Tibial nerve (tissue), 4 donors: ENCODE measurements around the gene PTPRG. TPM values are rescaled to one million over a fixed set of nuclear protein-coding genes. Genes with fewer than 3 reads are reported as not detected.

ENCODE experiments used
- DNase-seq, 2 donors: peaks; one replicate each; pipeline ENCODE4 v3.0.0-alpha.2; 2019; ENCODE audit warnings: low spot score in 2 of 2
- H3K27ac ChIP-seq, 4 donors: fragments of 200-600 bp; sonication (generic) in 3 of 4; one replicate each; pipeline ENCODE4 v1.5.1; 2017 to 2019; ENCODE audit warnings: mild to moderate bottlenecking in 1 of 4
- H3K27me3 ChIP-seq, 2 donors: fragments of 200-600 bp; sonication (generic) in 1 of 2; one replicate each; pipeline versions ENCODE4 v1.5.1 to v1.6.0; 2017 to 2019
- H3K36me3 ChIP-seq, 3 donors: fragments of 200-600 bp; sonication (generic); one replicate each; pipeline ENCODE4 v1.5.1; 2018 to 2019
- H3K4me1 ChIP-seq, 4 donors: fragments of 200-600 bp; sonication (generic) in 3 of 4; one replicate each; pipeline ENCODE4 v1.5.1; 2017 to 2019
- H3K4me3 ChIP-seq, 4 donors: fragments of 200-600 bp; sonication (generic) in 3 of 4; one replicate each; pipeline ENCODE4 v1.5.1; 2017 to 2019; ENCODE audit warnings: mild to moderate bottlenecking in 1 of 4, moderate library complexity in 1 of 4
- H3K9me3 ChIP-seq, 4 donors: fragments of 200-600 bp; sonication (generic) in 3 of 4; one replicate each; pipeline ENCODE4 v1.5.1; 2017 to 2019
- CTCF ChIP-seq, 5 experiments: fragments of 200-600 bp in 3 of 5; fragments of 450-650 bp in 2 of 5; sonication (generic) in 3 of 5; IDR thresholded peaks; one replicate each; pipeline ENCODE4 v1.5.1; 2016 to 2019; ENCODE audit warnings: antibody characterized with exemption in 5 of 5, mild to moderate bottlenecking in 3 of 5, moderate library complexity in 2 of 5
- EP300 ChIP-seq, 2 donors: sonication (generic); formaldehyde crosslinking; IDR thresholded peaks; one replicate each; pipeline ENCODE4 v1.6.1; 2017; ENCODE audit warnings: antibody characterized with exemption in 2 of 2, mild to moderate bottlenecking in 1 of 2
- POLR2A ChIP-seq, 2 donors: fragments of 450-650 bp; IDR thresholded peaks; one replicate each; pipeline ENCODE4 v1.6.1; 2017; ENCODE audit warnings: antibody characterized with exemption in 2 of 2, mild to moderate bottlenecking in 2 of 2, moderate library complexity in 2 of 2
- WGBS, 2 donors: methylation state at CpG; one replicate each; pipeline ENCODE4 v1.1.5; 2018; 5-methylcytosine and 5-hydroxymethylcytosine counted together
- total RNA-seq, 4 donors: library from RNA; depleted of rRNA; stranded (reverse); fragments of >200 nt; gene quantifications; one replicate each; pipeline ENCODE4 v1.1.0, GENCODE V29; 2016

The PTPRG gene
- total RNA-seq, 4 donors from 2014 or later = 112 to 174 (median 121) TPM

- Histone ChIP-seq H3K27me3 (no peaks in the 10 kb centered on the region), H3K9me3 (no peaks in the 10 kb centered on the region), H3K4me1 (peaks cover 0 to 19% (median 5%) of the 10 kb centered on the region in 4 donors), H3K27ac (no peak overlapping the region), H3K4me3 (no peak overlapping the region), H3K36me3 (no peaks in the 10 kb centered on the region)
- TF ChIP-seq EP300 (IDR thresholded peaks at IDR 0.05) (no peak), POLR2A (IDR thresholded peaks at IDR 0.05) (no peak), CTCF (IDR thresholded peaks at IDR 0.05) (no peak)
- no peak for DNase-seq
- 55 to 57% methylated on average over 3 of the region's 3 CpGs for WGBS, 2 donors
These were observed 328.8 kb downstream of the PTPRG start for GRCh38 chr3:61890167-61890566.

GRCh38 chr3:61890586-61890985 is 329.2 kb downstream of the PTPRG start:
- no peaks in the 10 kb centered on the region for H3K9me3 ChIP-seq
- TF ChIP-seq POLR2A (IDR thresholded peaks at IDR 0.05) (no peak), EP300 (IDR thresholded peaks at IDR 0.05) (no peak), CTCF (IDR thresholded peaks at IDR 0.05) (no peak)
- H3K4me1 ChIP-seq = peaks cover 0 to 23% (median 7%) of the 10 kb centered on the region in 4 donors
- H3K27ac ChIP-seq = no peak overlapping the region
- H3K4me3 ChIP-seq = no peak overlapping the region
- H3K36me3 ChIP-seq = no peaks in the 10 kb centered on the region
- H3K27me3 ChIP-seq = no peaks in the 10 kb centered on the region
- DNase-seq = no peak
- WGBS, 2 donors = 87 to 88% methylated on average over 2 of the region's 2 CpGs

GRCh38 chr3:61892891-61893290 is 331.5 kb downstream of the PTPRG start:
- Histone ChIP-seq H3K4me1 (peaks cover 0 to 24% (median 7%) of the 10 kb centered on the region in 4 donors), H3K4me3 (no peak overlapping the region), H3K9me3 (no peaks in the 10 kb centered on the region), H3K27me3 (no peaks in the 10 kb centered on the region), H3K36me3 (no peaks in the 10 kb centered on the region), H3K27ac (no peak overlapping the region)
- 72 to 79% methylated on average over 4 of the region's 4 CpGs for WGBS, 2 donors
- no peak for TF ChIP-seq CTCF (IDR thresholded peaks at IDR 0.05)
- no peak for DNase-seq

- TF ChIP-seq POLR2A (IDR thresholded peaks at IDR 0.05) (no peak), EP300 (IDR thresholded peaks at IDR 0.05) (no peak), CTCF (IDR thresholded peaks at IDR 0.05) (no peak)
- Histone ChIP-seq H3K27me3 (no peaks in the 10 kb centered on the region), H3K27ac (peak overlapping the region in 1 of 4 donors; percentile 63), H3K4me3 (no peak overlapping the region), H3K4me1 (peaks cover 0 to 24% (median 7%) of the 10 kb centered on the region in 4 donors), H3K36me3 (no peaks in the 10 kb centered on the region), H3K9me3 (no peaks in the 10 kb centered on the region)
- no peak for DNase-seq
- 77 to 83% methylated on average over 5 of the region's 5 CpGs for WGBS, 2 donors
These were observed 332.6 kb downstream of the PTPRG start for GRCh38 chr3:61893840-61894566.

- H3K4me1 ChIP-seq = peaks cover 0 to 23% (median 7%) of the 10 kb centered on the region in 4 donors
- no peaks in the 10 kb centered on the region for H3K27me3 ChIP-seq
- 36 to 41% methylated on average over 7 of the region's 7 CpGs for WGBS, 2 donors
- H3K36me3 ChIP-seq = no peaks in the 10 kb centered on the region
- no peak for TF ChIP-seq POLR2A (IDR thresholded peaks at IDR 0.05)
- TF ChIP-seq CTCF (IDR thresholded peaks at IDR 0.05) = no peak
- peak in 1 of 2 donors; percentile 47 for TF ChIP-seq EP300 (IDR thresholded peaks at IDR 0.05)
- no peaks in the 10 kb centered on the region for H3K9me3 ChIP-seq
- no peak overlapping the region for H3K4me3 ChIP-seq
- DNase-seq = peak; percentile 46 to 85
- H3K27ac ChIP-seq = peak overlapping the region in 1 of 4 donors; percentile 63
These were observed 333.9 kb downstream of the PTPRG start for GRCh38 chr3:61894988-61895935.
